HuH-7 (cell line): ENCODE data around the gene LILRA6.
"Not testable (repeated sequence)": the region's sequence is repeated elsewhere in the genome, so short reads cannot be mapped to it uniquely, and the experiment has no call there.

ENCODE experiments used
- DNase-seq: peaks from one replicate; pipeline ENCODE4 v3.0.0; 2011; ENCODE audit warnings: low spot score

The LILRA6 gene

DNA sequence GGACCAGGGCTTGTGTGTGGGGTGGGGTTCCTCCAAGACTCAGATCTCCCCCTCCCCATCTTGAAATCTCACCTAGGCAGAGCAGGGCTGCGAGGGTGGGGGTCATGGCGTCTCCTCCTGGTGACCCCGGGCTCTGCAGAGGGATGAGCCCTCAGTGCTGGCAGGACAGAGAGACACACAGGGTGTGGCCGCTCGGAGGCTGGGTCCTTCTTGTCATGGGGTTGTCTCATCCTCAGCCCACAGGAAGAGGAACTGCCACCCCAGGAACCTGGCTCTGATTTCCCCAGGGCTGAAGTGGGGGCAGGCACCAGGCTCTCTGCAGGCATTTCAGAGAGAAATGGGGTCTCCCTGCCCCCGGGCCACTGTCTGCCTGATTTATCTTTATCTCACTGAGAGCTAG, at the start of gene LILRA6:
Gene LILRA6 (minus strand): TSS at position 145 of the 400 bp plus-strand sequence.
- DNase-seq: not testable (repeated sequence)

DNA sequence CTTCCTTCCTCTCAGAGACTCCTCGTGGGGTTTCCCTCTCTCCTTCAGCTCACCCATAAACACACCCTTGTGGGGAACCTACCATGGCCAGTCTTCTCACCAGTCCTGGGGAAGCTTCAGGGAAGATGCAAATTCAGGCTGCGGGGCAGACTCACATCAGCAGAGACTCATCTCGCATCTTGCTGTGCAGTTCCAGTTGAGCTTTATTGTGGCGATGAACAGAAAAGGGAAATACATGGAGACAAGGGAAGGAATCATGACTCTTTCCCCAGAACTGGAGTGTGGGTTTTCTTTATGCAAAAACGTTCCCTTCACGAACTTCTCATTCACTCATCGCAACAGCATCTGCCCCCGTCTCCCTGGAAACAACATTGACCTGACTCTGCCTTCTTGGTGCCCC, 46.6 kb upstream of the LILRA6 start:
- DNase-seq: not testable (repeated sequence)

DNA sequence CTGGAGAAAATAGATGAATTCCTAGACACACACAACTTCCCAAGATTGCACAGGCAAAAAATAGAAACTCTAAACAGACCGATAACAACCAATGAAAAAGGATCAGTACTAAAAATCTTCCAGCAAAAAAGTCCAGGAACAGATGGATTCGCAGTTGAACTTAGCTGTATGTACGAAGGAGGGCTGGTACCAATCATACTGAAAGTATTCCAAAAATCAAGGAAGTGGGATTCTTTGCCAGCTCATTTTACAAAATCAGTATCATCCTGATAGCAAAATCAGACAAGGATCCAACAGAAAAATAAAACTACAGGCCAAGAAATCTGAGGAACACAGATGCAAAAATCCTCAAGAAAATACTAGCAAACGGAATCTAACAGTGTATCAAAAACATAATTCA, 44.9 kb upstream of the LILRA6 start:
- no peak for DNase-seq

DNA sequence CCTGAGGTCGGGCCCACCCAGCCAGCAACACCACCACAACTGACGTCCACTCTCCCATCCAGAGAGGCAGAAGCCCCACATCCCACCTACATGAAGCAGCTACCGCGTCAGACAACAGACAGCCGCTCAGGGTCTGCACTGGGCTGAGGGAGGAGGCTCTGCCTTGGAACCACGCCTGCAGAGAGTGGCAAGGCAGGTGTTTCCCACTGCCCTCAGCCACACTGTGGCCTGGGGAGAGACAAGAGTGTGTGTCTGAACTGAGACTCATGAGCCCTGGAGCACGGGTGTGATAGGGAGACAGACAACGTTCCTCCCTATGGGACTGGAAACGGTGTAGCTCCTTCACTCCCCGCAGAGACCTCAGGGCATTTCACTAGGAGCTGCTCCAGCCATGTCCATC, 43.7 kb upstream of the LILRA6 start:
- DNase-seq: not testable (repeated sequence)

DNA sequence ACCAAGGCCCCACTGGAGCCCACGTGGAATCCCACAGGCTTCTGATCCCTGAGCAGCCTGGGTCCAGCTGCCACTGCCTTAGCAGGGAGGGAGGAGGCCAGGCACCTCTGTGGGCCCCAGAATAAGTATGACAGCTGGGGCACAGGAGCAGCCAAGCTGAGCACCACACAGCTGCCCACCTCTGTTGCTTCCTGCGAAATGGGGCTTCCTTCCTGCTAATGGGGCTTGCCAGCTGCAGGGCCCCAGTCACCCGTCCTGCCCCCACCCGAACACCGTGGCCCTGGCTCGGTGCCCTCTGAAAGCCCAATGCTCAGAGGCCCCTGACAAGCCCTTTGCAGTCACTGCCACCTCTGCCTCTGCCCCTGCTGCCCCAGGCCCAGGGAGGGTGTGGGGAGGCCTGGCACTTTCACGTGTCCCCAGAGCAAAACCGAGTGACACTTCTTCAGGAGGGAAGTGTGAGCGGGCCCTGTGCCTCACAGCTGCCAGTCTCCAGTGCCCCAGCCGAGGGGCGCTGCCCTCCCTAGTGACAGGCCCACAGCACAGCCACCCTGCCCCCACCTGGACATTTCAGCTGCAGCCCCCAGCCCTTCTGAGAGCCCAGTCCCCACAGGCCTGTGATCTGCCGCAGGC, 43.0 kb upstream of the LILRA6 start:
- DNase-seq: not testable (repeated sequence)

DNA sequence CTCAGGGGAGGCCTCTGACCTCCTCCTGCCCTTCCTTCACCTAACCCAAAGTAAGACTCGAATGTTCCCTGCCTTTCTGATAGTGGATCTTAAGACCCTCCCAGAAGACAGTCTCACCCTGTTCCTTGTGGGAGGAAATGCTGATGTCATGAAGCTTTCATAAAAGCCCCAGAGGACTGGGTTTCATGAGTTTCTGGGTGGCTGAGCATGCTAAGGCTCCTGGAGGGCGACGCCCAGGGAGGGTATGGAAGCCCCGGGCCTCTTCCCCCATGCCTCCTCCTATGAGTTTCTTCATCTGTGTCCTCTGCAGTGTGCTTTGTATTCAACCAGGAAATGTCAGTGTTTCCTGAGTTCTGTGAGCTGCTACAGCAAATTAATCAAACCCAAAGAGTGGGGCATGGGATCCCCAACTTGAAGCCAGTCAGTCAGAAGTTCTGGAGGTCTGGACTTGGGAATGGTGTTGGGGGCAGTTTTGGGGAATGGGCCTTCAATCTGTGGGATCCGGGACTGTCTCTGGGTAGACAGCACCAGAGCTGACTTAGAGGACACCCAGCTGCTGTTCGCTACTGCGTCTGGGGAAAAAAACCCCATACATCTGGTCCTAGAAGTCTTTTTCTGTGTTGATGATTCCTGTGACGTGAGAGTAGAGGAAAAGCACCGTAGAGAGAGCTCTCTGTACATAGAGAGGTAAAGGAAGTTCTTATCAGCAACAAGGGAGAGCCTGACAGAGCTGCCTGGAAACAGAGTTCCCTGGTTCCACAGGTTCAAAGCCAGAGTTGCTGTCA, 40.3 kb upstream of the LILRA6 start:
- DNase-seq: no peak

DNA sequence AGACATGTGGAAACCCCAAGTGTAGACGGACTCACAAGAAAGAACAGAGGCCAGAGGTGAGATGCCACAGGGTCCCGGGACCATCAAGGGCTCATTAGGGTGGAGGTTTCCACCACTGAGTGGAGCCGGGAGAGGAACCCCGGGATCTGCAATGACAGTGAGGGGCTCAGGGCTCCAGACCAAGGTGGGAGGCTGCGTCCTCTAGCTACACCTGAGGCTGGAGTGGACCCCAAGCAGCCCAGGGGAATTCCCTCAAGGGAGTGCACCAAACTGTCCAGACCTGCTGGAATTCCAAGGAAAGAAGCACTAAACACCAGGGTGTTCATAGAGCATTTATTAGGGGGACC, 39.1 kb upstream of the LILRA6 start:
- not testable (repeated sequence) for DNase-seq

DNA sequence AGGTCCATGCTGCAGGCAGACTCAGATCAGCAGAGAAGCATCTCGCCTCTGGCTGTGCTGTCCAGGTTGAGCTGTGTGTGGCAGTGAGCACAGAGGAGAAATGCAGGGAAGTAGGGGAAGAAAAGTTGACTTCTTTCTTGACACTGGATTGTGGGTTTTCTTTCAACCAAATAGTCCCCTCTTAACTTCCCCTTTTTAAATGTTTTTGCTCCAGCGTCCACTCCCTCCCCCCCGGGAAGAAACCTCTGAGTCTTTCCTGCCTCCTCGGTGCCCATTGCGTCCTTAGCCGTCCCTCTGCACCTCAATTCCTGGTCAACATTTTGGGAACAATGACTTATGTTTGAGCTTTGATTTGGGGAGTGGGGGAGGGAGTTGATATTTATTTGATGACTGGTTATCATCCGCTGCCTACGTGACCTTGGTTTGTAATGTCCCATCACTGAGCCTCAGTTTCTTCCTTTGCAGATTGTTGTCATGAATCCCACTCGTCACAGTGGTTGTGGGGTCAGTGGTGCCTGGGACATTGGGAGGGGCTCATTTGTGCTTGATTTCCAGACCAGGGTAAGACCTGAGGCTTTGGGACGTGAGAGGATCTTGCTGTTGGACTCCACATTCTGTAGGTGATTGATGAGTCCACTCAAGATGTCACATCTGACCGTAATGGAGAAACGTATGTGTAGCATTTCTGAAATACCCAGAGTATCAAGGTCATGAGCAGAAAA, 38.6 kb upstream of the LILRA6 start, which contains the start of gene LILRB2:
Gene LILRB2 (minus strand): TSS at position 104 of the 722 bp plus-strand sequence. CDS start 614 bp downstream, outside the sequence.
- DNase-seq: no peak

DNA sequence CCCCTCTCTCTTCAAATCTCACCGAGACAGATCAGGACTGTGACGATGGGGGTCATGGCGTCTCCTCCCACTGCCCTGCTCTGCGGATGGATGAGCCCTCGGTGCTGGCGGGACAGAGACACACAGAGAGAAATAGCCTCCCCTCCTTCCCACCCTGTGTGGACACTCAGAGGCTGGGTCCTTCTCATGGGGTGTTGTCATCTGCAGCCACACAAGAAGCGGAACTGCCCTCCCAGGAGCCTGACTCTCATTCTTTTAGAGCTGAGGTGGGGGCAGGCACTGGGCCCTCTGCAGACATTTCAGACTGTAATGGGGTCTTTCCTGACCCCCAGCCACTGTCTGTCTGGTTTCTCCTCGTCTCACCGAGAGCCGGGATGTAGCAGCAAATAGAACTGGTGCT, 37.9 kb upstream of the LILRA6 start:
- not testable (repeated sequence) for DNase-seq

DNA sequence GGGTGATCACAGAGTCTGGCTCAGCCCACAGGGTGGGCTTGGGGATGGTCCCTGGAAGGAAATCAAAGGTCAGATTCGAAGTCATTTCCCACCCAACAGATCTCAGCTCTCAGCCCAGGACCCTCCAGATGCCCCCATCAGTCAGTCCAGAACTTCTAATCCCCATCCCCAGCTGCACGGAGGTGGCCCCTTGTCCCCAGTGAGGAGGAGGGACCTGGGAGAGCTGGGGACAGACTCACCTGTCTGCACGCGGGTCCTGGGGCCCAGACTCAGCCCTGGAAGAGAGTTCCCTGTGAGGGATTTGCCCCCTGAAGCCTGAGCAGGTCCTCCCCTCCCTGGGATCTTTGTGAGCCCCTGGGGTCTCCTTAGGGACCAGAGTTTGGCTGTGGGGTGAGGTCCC, 37.4 kb upstream of the LILRA6 start:
- DNase-seq: not testable (repeated sequence)

DNA sequence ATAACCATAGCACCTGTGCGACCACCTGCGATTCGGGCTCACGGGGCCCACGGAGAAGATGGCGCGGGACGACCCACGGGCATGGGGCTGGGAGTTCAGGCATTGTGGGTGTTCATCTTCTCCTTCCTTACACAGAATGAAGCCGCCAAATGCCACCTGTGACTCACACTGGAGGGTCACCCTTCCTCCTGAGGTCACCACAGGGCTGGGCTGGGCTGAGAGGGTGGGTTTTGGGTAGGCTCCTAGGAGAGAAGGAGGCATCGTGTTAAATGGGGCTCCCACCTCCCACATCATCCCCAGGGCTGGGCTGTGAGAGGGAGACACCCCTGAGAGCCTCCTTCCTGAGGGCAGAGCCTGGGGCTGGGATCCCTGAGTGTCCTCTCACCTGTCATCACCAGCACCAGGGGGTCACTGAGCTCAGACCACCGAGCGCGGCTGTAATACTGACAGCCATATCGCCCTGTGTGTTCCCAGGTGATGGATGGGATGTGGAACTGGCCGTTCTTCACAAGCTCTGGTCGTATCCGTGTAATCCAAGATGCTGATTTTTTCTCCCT, 36.9 kb upstream of the LILRA6 start:
- no peak for DNase-seq

DNA sequence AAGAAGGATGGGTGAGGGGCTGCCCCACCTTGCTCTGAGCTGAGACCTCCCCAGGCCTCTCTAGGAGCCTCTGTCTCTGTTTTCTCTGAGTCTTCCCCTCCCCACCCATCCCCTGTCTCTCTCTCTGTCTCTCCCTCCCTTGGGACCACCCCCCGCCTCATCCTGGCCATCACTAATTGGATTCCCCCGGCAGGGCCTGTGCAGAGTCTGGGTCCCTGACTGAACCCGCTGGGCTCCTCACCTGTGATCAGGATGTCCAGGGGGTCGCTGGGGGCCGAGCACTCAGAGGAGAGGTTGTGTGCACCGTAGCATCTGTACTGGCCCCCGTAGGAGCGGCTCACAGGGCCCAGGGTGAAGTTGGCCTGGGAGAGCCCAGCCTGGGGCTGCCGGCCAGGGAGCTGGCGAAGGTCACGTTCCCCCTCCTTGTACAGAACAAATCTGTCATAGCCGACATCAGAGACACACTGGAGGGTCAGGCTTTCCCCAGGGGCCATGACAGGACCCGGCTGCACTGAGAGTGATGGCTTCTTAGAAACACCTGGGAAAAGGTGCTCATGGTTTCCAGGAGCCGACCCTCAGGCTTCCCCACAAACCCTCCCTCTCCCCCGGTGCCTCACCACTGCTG, 36.1 kb upstream of the LILRA6 start:
- not testable (repeated sequence) for DNase-seq

DNA sequence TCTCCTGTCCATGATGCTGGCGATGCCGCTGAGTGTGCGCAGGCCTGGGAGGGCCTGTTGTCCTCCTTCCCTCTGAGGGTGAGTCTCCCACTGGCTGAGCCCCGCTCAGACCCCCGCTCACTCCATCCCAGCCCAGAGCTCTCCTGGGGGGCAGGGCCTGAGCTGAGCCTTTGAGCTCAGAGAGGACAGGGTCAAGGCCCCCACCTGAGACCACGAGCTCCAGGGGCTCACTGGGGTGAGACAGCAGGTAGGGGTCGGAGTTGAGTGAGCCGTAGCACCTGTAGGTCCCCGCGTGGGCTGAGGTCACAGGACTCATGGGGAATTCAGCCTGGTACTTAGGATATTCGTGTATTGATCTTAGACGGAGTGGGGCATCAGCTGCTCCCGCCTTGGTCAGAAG, 35.5 kb upstream of the LILRA6 start:
- DNase-seq: not testable (repeated sequence)

DNA sequence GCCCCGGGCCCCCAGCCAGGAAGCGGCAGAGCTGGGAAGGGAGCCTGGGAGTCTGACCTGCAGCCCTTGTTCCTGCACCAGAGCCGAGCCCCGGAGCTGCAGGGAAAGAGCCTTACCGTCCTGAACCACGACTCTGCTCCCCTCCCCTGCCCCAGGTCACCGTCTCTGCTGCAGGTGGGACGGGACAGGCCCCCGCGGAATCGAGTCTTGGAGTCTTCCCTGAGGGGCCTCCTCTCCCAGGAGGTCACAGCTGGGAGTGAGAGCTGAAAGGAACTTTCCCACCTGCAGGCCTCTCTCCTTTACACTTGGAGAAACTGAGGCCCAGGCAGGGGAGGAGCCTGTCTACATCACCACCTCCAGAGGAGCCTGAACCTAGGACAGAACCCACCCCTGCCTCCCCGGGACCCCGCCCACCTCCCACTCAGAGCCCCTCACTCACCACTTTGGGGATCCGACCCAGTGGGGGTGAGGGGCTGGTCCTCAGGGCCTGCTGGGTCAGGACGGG, 34.6 kb upstream of the LILRA6 start:
- DNase-seq: not testable (repeated sequence)

DNA sequence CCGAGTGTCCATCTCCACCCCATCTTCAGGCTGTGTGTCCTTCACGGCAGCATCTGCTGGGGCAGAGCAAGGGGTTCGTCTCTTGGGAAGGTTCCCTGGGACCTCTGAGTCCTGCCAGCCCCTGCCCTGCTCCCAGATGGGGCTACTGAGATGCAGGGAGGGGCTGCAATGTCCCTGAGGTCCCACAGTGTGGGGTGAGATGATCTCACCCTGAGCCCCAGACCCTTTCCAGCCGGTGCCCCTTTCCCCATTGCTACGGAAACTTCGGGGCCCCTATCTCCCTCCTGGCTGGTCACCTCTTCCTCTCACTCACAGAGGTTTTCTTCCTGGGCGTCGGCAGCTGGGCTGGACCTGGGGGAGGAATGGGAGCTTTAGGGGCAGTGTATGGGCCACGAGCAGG, 33.4 kb upstream of the LILRA6 start:
- DNase-seq: no peak

DNA sequence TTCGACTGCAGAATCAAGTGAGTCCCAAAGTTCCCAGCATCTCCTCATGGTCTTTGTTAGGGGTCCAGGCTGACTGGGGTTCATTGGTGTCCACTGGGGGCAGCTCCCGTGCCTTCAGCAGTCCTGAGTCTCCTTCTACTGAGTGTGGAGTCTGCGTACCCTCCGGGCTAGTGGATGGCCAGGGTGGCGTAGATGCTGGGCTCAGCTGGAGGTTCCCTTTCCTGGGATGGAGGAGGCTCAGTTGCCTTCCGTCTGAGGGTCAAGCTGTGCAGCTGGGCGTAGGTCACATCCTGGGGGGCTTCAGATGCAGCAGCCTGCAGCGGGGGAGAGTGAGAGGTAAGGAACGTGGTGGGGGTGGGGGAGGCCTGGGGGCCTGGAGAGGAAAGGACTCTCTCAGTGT, 31.9 kb upstream of the LILRA6 start:
- not testable (repeated sequence) for DNase-seq

DNA sequence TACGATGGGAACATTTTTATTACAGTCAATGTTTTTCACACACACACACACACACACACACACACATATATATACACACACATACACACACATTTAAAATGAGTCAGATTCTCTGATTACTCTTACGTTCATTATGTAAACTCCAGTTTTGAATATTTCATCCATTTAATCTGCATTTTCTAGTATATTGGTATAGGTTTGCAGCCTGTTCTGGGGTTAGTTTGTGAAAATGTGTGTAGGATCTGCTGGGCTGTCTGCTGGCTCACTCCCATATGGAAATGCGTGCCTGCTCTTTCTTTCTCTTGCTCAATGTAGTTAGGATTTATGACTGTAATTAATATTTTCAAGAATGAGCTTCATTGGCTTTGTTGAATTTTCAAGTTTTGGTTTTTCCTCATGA, 31.2 kb upstream of the LILRA6 start:
- no peak for DNase-seq

DNA sequence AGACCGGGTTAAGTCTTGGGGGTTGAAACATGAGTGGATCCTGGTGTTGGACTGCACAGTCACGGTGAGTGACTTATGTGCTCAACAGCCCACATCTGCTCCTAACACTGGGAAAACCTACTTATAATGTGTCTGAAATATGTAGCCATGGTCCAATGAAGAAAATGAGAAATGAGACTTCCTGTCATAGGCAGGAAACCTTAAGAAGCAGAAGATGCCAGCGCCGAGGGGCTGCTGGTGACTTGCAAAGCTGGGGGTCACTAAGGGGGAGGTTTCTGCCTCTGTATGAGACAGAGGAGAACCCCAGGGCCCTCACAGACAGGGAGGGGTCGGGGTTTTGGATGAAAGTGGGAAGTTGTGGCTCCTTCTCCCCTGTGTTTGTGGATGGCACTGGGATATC, 29.6 kb upstream of the LILRA6 start:
- not testable (repeated sequence) for DNase-seq

DNA sequence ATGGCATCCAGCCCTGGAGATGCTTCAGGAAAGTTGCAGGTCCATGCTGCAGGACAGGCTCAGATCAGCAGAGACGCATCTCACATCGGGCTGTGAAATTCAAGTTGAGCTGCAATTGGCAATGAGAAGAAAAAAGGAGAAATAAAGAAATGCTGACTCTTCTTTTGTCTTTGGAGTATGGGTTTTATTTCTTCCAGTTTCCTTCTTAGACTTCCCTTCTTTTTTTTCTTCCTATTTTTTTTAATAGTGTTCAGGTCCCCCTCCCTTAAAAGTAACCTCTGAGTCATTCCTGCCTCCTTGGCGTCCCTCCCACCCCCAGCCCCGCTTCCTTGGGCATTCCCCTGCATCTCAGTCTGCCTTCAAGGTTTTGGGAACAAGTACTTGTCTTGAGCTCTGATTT, 29.0 kb upstream of the LILRA6 start:
- DNase-seq: not testable (repeated sequence)

DNA sequence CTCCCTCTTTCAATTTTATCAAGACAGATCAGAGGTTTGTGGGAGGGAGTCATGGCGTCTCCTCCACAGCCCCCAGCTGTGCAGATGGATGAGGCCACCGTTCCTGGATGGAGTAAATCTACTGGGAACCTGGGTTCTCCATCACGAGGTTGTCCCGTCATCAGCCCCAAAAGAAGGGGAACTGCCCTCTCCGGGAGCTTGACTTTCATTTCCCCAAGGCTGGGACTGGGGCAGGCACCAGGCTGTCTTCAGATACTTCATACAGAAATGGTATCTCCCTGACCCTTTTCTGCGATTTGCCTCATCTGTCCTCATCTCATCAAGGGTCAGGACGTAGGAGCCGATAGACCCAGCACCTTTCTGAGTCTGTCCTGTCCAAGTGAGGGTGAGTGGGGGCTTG, 28.5 kb upstream of the LILRA6 start:
- DNase-seq: no peak

DNA sequence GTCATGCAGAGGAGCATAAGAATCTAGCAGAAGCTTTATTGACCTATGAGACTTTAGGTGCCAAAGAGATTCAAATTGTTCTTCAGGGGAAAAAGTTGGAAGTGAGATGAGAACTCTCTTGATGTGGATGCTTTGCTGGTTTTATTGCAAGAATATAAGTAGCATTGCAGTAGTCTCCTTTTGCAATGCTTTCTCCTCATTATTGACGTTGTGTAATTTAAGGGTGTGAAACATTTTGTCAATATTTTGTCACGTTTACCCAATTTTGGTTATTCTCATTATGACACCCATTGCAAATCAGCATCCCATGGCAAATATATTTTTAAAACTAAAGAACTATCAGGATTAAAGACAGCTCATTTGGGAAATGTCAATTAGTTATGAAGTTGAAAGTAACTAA, 26.3 kb upstream of the LILRA6 start:
- no peak for DNase-seq

DNA sequence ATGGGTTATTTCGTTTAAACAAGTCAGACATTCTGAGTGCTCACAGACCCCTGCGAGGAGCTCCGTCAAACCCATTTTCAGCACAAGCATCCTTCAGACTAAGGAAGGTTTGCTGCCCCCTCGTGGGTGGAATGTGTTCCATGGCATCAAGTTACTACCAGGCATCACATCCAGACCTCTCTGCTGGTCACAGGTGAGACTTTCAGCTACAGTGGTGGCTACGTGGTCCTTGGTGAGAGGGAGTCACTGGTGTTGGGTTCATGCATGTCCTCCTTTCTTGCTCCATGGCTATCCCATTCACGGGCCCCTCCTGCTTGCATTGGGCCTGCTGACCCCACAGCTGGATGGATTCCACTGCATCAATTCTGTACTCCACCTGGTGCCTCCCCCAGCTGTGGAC, 23.5 kb upstream of the LILRA6 start:
- peak; percentile 74 for DNase-seq
